ENCODE results near the gene TMEM235.
"Not testable (repeated sequence)": the region's sequence is repeated elsewhere in the genome, so short reads cannot be mapped to it uniquely, and the experiment has no call there.

The TMEM235 gene

DNA sequence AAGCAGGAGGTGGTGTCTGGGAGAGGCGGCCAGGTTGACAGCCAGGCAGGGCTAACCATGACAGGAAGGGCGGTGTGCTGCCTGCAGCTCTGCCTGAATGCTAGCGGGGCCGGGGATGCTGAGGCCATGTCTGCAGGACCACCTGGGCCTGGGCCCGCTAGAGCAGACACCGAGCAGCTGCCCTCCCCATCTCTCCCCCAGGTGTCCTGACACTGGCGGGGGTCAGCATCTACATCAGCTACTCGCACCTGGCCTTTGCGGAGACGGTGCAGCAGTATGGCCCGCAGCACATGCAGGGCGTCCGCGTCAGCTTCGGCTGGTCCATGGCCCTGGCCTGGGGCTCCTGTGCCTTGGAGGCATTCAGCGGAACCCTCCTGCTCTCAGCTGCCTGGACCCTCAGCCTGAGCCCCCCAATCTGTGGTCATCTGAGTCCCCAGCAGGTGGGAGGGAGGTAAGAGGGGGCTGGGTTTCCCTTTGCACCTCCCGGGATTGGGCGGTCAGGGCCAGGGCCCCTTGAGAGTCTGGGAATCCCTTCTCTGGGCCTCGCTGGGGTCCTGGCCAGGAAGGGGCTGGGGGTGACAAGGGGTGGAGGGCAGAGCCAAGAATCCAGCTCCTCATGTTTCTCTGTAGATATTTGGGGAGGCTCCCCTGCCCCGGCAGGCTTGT, 7.5 kb downstream of the TMEM235 start:
- no peak for DNase-seq

DNA sequence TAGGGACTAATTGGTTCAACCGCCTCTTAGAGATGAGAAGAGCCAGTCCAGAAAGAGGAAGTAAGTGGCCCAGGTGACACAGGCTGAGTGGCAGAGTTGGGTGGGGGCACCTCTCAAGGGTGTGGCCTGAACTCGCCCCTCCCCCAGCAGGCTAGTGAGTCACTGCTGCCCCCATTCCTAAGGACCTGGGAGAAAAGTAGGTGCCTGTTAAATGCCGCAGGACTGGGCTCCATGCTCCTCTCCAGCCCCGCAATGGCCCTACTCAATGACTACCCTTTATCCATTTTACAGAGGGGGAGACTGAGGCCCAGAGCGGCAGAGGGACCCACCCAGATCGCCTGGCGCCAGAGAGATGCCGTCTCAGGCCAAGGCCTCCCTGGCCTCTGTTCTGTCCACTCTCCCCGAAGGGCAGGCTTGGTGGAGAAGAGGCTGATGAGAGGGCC, 8.1 kb downstream of the TMEM235 start:
- DNase-seq: no peak

DNA sequence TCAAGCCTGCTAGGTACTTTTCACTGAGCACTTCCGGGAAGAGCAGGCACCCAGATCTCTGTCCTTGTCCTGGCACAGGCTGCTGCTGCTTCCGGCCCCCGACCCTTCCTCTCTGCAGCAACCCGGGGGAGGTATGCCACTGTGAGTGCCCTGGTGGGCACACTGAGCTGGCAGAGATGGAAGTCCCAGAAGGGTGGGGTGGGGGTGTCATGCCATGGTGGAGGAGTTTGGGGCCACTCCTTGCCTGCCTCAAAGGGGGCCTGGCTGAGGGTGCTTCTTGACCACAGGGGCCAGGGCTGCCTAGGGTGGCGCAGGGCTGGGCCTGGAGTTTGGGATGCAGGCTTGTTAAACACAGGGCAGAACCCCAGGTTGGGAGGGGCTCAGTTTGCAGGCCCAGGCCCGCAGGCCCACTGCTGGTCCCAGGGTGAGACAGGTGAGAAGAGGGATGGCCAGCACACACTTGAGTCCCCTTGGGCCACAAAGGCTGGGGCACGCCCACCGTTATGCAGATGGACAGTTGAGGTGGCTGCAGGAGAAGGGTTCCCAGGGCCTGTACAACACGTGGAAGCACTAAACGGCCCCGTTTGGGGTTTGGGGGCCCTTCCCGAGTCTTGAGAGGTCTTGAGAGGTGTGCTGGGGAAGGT, 8.7 kb downstream of the TMEM235 start:
- no peak for DNase-seq

DNA sequence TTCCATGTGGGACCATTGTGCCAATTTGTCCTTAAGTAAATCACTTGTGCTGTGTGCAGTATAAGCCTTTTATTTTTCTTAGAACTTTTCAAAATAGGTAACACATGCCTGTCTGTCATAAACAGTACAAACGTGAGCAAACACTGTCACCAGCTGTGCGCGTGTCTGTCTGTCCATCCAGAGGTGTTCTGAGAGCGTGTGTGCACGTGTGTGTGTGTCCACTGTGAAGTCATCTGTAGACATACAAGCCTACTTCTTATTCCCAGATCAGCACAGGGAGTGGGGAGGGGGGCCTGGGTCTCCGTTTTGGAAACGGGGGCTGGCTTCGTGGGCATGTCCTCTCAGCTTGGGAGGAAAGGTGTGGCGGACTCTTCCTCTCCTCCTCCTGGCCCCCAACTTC, 9.4 kb downstream of the TMEM235 start:
- DNase-seq: no peak

DNA sequence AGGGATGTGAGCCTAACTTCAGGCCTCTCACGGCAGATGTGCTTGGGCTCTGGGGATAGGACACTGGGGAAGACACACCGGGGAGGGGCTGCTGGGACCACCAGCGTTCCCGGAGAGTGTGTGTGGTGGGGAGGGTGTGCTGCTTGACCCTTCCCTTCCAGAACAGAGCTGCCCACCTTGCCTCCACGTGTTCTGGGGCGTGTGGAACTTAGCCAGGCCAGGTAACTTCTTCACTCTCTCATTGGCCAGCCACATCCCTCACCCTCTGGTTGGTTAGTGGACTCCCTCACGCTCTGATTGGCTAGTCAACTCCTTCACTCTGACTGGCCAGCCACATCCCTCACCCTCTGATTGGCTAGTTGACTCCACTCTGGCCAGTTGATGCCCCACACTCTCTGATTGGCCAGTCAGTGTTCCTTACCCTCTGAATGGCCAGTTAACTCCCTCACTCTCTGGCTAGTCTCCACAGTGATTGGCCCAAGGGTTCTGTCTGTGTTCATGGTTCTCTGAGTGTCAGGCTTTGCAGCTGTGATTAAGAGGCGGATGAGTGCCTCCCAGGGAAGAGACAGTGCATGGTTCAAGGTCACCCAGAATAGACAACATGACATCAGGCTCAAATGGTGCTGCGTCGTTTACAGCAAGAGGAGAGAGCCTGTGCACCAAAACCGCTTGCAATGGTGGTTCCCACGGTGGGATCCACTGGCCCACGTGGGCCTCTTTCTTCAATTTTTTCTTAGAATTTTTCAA, 10.0 kb downstream of the TMEM235 start:
- no peak for DNase-seq

DNA sequence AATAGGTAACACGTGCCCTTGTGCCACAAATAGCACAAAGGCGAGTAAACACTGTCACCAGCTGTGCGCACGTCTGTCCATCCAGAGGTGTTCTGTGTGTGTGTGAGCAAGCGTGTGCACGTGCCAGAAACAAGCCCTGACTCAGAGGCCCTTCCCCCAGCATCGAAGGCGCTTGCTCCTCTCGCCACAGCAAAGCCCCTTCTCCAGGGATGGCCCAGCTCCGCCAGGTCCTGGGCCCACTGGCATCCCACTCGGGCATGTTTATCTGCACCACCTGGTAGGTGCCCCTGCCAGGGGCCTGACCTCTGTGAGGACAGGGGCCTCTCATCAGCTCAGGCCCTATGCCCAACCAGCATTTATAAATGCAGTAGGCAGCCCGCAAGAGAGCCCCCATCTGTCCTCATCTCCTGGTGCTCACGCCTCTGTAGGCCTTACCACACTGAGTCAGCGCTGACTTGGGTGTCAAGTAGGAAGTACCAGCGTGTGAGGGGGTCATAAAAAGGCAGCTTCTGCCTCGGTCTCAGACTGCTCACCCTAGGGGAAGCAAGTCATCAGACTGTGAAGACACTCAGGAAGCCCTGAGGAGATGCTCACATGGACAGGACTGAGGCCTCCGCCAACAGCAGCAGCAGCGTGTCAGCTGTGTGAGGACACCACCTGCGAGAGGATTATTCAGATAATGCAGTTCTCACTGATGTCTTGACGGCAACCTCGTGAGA, 10.8 kb downstream of the TMEM235 start:
- no peak for DNase-seq

DNA sequence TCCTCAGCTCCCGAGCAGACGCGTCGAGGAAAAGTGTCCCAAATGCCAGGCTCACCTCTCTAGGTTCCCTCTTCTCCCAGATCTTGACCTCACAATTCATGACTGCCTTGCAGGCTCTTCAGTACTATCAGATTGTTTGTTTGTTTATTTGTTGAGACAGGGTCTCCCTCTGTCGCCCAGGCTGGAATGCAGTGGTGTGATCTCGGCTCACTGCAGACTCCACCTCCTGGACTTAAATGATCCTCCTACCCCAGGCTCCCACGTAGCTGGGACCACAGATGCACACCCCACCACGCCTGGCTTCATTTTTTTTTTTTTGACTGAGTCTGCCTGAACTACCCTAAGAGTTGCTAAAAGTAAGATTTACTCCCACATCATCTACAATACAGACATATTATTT, 15.9 kb downstream of the TMEM235 start:
- DNase-seq: no peak

DNA sequence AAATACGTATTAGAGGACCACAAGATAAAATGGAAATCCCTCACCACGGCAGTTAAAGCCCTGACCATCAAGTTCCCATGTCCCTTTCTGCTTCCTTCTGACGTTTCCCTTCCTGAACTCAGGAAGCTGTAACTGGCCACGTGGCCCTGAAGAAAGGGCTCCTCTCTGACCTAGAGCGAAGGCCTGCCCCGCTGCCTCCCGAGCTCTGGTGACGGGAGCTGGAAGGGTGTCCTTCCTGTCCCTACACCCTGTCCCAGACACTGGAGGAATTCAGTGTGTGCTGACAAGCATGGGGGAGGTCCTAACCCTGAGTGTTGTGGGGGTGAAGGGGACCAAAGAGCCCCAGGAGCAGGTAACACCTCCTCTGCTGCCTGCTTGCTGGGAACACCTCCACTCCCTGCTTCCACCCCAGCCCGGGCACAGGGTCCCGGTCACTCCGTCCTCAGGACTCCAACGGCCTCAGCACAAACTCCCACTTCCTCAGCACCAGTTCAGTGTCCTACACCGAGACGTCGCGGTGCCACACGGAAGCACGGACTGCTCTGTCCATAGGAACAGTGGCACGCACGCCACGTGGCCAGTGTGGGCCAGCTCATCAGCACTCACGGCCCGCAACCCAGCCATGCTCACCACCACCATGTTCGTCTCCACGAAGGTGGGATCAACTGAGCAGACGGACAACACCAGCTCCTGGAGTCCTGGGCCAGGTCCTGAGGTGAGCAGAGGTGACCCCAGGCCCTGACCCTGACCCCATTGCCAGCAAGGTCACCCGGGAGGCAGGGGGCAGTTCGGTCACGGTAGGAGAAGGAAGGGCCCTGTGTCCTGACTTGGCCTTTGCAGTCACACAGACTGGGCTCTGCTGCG, 16.9 kb downstream of the TMEM235 start:
- DNase-seq: no peak

DNA sequence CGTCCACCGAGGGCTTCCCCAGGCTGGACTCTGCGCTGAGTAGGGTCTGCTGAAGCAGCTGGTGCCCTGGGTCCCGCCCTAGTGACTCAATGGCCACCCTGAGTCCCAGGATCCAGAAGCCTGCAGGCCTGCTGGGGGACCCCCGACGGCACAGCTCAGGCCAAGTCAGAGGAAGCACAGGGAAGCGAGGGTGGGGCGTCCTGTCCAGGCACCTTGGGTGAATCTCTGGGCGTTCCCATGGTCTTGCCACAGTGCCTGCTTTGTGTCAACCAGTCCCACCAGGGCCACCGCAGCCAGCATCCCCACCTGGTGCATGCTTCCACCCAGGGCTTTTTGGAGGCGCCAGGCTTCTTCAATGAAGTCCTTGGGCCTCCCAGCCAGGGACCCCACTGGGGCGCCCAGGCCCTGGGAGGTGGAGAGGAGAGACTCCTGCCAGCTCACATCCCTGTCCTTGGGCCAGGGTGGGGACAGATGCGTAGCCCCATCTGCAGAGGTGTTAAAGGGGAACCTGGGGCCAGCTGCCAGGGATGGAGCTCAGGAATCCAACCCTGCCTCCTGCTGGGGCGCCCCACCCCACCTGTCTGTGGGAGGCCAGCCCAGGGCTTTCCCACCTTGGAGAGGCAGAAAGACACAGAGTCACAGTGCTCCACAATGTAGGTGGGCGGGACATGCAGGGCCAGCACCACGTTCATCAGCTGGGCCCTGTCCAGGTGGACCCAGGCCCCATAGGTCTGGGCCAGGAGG, 17.8 kb downstream of the TMEM235 start:
- no peak for DNase-seq

DNA sequence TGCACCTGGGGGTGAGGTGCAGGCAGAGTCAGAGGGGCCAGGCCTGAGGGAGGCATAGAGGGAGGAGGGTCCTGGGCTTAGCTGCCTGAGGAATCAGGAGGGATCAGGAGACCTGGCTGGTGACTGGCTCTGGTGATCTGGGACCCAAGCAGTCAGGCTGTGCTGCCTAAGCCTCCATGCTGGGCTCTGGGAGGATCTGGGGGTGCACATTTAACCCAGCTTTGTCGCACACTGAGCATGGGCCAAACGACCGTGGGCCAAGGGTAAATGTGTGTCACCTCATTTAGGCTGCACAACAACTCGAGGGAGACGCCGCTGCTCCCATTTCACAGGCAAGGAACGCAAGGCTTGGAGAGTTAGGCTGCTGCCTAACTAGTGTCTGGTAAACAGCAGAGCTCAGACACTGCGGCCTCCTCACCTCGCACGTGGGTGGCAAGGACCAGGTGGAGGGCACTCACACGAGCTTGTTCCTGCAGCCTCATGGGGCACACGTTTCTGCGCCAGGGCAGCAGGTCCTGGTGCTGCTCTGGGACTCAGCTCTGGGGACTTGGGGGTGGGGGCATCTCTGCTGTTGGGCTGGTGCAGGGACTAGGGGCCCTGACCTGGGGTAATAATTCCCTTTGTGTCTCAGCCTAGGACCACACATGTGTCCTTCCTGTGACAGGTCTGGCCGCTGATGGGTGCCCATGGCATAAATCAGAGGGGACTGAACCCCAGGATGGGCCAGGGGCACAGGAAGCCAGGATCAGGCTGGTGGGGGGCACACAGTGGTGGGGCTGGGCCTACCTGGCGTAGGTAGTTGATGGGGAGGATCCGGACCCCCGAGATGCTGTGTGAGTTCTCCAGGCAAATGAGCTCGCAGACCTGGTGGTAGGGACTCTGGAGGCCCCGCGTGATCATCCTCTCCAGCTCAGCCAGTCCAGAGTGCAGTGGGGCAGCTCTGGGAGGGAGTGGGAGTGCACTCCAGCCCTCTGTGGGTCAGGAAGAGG, 18.7 kb downstream of the TMEM235 start:
- no peak for DNase-seq

DNA sequence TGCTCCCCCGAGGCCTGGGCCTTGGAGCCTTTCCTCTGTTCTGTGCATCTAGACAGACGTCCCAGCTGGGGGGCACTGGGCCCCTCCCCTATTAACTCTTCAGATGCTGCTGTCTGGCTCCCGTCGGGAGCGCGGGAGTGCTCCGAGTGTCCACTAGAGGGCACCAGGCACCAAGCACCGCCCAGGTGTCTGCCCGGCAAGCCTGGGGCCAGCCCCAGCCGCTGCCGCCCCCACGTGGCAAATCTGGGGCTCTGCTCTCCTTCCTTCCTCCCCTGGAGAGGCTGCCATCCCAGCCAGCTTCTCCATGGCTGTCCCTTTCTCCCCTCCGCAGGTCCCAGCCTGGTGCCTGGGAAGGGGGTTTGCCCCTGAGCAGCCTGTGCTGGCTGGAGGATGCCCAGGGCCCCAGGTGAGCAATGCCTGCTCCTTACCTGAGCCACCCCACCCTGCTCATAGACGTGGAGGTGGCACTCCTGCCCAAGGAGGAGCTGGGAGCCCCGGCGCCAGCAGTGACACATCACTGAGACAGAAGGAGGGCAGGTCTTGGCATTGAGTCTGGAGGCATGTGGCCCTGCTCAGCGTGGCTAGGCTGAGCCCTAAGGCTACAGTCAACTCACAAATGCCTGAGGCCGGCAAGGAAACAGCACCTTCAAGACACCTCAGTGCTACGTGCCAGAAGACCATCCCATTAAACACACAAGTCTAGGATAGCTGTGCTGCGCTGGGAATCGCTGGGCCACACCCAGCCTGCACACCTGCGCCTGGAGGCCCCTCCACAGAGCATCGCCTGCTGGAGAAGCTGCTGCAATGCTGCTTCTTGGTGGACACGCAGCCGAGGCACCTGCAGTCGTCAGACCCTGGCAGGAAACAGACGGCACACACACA, 19.7 kb downstream of the TMEM235 start:
- DNase-seq: peak; percentile 94

DNA sequence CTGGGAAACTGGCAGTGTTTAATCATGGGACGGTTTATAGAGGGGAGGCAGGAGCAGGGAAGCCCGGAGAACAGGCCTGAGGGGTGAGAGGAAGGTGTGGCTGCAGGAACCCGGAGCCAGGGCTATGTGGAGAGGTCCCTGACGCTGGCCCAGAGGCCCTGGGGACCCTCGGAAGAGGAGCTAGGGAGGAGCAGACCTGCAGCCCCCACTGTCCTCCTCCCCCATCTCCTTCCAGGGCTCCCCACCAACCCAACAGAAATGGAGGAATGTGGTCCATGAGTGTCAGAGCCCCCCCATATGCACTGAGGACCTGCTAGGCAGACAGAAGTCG, 20.3 kb downstream of the TMEM235 start:
- no peak for DNase-seq

DNA sequence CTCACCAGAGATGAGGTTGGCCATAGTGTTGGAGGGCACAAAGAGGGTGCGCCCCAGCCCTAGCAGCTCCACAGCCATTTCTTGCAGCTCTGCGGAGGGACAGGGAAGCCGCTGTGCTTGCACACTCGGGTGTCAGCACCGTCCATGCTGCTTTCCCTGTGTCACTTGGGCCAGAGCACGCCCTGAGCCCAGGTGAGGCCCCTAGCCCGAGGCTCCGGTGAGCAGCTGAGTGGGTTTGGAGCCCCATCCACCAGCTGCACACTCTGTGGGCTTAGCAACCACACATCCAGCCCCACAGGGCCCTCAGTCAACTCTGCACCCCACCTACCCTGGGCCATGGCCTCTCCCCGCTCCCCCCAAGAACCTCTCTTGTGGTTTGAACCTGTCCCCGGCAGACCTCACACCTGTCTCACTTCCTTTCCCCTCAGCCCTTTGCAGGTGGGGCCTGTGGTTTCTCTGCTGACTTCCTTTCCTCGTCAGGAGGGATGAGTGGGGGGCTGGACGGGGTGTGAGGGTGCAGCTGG, 20.7 kb downstream of the TMEM235 start:
- peak; percentile 33 for DNase-seq

DNA sequence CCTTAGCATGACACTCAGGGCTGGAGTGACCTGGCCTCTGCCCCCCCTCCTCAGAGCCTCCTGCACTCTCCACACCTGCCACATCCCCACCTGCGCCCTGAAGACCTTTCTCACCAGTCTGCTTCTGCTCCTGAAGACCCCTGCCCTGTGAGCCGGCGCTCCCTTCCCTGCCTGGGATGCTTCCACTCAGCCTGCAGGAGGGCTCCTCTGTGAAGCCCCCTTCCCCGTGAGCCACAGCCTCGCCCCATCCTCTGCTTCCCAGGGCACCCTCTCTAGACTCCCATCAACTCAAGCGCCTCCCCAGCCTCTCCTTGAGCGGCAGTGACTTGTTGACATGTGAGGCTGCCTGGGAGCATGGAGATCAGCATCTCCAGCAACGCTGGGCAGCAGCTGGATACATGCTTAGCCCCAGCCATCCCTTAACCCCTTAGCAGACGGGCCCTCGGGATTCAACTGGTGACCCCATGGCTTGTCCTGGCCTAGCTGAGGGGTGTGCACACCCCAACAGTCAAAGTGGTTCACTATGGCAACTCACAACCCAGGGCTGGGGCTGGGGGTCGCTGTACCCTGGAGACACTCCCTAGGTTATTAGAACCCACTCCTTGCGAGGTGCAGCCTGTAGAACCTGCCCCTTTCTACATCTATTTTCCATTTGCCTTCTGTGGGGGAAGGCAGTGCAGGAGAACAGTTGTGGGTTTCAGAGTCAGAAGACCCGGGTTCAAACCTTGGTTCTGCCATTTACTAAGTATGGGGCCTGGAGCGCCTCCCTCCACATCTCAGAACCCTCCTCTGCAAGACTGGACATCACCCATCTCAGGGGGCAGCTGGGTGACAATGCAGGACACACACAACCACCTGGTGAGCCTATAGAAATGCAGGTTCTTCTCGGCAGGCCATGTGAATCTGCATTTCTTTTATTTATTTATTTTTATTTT, 21.5 kb downstream of the TMEM235 start:
- no peak for DNase-seq

DNA sequence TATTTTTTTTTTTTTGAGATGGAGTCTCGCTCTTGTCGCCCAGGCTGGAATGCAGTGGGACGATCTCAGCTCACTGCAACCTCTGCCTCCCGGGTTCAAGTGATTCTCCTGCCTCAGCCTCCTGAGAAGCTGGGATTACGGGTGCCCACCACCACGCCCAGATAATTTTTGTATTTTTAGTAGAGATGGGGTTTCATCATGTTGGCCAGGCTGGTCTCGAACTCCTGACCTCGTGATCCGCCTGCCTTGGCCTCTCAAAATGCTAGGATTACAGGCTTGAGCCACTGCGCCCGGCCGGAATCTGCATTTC, 22.2 kb downstream of the TMEM235 start:
- DNase-seq: not testable (repeated sequence)

DNA sequence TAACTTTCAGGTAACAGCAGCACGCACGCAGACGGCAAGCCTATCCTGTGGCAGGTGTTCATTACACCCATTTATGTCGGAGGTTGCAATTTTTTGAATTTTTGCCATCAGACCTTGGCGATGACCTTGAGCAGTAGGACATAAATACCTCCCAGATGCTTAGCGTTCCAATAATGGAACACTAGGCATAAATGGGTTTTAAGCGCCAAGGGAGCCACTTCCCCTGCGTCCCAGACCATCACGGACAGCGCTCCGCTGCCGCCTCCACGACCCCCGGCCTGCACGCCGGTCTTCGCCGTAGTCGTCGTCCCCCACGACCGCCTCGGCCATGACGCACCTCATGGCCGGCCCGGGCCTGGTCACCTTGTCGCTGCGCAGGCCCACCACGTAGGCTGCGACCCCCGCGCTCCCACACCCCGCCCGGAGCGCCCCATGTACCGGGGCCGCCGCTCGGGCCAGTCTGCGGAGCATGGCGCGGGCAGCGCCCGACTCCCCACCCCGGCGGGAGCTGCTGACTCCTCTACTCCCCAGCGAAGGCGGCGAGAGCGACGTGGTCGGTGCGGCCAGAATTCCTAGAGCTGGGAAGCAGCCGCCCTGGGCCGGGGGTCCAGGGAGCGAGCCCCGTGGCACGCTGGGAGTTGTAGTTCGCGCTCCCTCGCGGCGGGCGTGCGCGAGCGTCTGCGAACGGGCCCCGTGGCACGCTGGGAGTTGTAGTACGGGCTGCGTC, 22.7 kb downstream of the TMEM235 start:
- peak; percentile 90 for DNase-seq

DNA sequence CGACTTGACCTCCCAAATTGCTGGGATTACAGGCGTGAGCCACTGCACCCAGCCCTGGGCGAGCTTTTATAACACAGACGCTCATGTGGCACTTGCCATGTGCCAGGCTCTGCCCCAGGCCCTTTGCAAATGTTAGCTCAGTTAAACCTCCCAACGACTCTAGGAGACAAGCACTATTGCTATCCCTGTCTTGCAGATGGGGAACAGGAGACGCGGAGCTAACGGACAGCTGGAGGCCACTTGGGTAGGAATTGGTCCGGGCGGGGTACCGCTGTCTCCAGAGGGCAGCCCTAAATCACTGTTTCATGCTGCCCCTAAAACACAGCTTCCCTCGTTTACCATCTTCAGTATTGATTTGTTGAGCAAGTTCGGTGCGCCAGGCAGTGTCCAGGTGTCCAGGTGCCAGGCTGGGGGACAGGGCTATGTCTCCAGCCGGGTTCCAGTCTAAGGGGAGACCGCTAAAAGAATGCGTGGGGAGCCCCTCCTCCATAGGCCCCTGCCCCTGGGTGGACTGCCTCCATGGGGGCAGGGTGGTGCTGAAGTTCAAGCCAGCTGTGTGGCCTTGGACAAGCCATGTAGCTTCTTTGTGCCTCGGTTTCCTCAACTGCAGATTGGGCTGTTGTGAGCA, 23.7 kb downstream of the TMEM235 start:
- no peak for DNase-seq
